NCI-H187 treated with DMSO at 0.1 percent for 48 hours (cell line): ENCODE results near the gene NTN1.
"Not testable (repeated sequence)": the region's sequence is repeated elsewhere in the genome, so short reads cannot be mapped to it uniquely, and the experiment has no call there.

Experiments used
- DNase-seq: peaks from one replicate; lab custom pipeline; 2025; lab: John Stamatoyannopoulos, UW

The NTN1 gene

GRCh38 chr17:9021158-9021991 lies at the start of gene NTN1:
Gene NTN1, plus strand, starts transcription at chr17:9021510. Its CDS starts 864 bp downstream, at chr17:9022374.
- DNase-seq, result no peak

GRCh38 chr17:8975091-8975725 lies 46.1 kb upstream of the NTN1 start:
- no peak for DNase-seq

- no peak for DNase-seq
These were observed 44.7 kb upstream of the NTN1 start for GRCh38 chr17:8976638-8977037.

GRCh38 chr17:8979715-8980114 lies 41.6 kb upstream of the NTN1 start:
- no peak for DNase-seq

- DNase-seq, result no peak
These were observed 39.9 kb upstream of the NTN1 start for GRCh38 chr17:8981443-8981842.

DNA sequence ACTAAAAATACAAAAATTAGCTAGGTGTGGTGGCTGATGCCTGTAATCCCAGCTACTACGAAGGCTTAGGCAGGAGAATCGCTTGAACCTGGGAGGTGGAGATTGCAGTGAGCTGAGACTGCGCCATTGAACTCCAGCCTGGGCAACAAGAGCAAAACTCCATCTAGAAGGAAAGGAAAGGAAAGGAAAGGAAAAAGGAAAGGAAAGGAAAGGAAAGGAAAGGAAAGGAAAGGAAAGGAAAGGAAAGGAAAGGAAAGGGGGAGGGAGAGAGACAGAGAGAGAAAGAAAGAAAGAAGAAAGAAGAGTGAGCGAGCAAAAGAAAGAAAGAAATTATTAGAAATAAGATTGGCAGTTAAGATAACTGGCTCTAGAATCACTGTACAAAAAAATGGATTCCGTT lies 37.1 kb upstream of the NTN1 start:
- not testable (repeated sequence) for DNase-seq

GRCh38 chr17:8985054-8985701 lies 36.1 kb upstream of the NTN1 start:
- no peak for DNase-seq

GRCh38 chr17:8986295-8986694 lies 35.0 kb upstream of the NTN1 start:
- no peak for DNase-seq

DNA sequence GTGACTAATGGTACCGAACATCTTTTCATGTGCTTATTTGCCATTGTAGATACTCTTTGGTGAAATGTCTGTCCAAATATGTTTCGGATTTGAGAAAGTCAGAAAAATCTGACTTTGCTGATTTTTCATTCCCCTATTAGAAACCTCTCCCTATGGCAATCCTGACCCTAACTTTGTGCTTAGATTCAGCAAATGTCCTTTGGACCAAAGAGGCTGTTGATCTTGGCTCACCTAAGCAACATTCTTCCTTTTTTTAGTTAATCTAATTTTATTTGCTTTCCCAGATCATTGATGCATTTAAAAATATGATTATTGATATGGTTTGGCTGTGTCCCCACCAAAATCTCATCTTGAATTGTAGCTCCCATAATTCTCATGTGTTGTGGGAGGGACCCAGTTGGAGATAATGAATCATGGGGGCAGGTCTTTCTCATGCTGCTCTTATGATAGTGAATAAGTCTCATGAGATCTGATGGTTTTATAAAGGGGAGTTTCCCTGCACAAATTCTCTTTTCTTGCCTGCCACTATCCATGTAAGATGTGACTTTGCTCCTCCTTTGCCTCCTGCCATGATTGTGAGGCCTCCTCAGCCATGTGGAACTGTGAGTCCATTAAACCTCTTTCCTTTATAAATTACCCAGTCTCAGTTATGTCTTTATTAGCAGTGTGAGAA lies 32.9 kb upstream of the NTN1 start:
- not testable (repeated sequence) for DNase-seq

DNA sequence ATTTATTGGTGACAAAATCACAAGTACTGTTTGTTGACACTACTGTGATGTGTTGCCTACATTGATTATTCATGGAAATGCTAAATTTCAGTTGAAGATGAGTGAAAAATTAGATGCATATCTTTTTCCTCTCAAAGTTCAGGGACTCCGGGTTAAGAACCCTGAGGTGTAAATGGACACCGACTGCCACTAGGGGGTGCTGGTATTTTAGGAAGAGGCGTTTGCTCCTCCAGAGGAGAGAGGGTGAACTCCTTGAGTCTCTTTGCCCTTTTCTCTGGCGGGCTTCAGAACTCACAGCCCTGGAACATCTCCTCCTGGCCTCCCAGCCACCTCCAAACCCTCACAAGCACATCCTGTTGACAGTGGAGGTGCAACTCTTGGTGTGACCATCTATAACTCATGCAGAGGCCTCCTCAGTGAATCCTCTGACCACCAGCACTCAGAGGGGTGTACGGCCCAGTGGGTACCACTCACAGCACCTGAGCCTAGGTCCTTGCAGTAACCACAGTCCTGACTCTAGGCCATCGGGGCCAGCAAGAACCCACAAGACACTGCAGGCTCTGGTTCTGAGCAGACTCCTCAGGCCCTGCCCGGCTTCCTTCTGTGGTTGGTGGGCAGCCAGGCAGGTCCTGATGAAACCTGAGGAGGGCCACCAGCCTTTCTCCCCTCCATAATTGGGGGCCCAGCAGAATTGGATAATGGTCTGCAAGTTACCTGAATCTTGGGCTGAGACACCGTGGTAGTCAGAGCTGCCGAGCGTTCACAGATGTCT lies 29.6 kb upstream of the NTN1 start:
- DNase-seq, result peak; percentile 3

DNA sequence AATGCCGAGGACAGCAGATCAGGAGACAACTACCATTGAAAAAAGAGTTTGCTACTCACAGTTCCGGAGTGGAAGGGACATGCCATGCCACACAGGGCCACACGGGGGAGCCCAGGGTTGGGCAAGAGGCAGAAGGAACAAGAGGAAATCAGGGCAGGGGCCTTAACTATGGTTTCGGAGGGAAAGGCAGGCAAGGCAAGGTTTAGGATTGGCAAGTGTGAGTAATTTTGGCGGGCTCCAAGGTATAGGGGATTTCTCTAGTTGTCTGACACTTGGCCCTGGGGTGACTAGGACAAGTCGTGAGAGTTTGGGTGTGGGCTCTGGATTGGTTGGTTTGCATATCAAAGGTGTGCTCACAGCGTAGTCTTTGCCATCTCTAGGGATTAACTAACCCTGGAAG lies 27.0 kb upstream of the NTN1 start:
- DNase-seq, result no peak

- no peak for DNase-seq
These were observed 25.6 kb upstream of the NTN1 start for GRCh38 chr17:8995711-8996110.

DNA sequence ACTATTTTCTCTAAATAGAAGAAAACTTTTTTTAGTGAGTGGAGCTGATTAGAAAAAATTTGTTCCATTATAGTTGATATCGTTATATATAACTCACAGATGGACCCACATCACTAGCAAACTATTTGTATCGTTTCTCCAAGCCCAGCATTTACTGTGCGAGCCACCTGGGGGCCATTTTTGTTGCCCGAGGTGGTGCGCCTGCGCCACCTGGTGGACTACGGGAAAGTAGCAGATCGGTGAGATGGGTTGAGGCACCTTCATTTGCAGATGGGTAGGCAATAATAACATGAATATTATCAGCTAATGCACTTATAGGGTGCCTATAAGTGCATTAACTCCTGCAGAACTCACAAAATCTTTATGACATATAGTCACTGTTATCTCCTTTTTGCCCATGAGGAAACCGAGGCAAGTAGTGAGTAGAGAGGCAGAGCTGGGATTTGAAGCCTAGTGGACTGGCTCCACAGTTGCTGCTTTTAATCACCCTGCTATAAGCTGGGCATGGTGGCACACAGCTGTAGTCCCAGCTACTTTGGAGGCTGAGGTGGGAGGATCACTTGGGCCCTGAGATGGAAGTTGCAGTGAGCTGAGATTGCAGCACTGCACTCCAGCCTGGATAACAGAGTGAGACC lies 23.2 kb upstream of the NTN1 start:
- no peak for DNase-seq

GRCh38 chr17:9001559-9001958 lies 19.8 kb upstream of the NTN1 start:
- no peak for DNase-seq

DNA sequence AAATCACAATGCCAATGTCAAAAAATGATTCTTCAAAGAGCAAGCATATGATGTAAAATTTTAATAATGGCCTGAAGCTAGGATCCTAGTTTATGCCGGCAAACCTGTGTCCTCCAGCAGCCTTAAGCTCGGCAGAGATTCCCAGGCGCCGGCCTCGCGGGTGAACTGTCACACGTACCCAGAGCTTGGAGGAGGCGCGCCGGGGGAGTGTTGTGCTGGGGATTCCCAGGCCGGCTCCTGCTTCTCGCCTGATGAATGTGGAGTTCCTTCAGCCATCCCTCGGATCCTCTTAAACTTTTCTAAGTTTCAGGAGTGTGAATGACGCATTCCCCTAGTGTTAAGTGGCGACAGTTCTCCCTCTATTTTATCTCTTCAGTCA lies 19.1 kb upstream of the NTN1 start:
- no peak for DNase-seq

DNA sequence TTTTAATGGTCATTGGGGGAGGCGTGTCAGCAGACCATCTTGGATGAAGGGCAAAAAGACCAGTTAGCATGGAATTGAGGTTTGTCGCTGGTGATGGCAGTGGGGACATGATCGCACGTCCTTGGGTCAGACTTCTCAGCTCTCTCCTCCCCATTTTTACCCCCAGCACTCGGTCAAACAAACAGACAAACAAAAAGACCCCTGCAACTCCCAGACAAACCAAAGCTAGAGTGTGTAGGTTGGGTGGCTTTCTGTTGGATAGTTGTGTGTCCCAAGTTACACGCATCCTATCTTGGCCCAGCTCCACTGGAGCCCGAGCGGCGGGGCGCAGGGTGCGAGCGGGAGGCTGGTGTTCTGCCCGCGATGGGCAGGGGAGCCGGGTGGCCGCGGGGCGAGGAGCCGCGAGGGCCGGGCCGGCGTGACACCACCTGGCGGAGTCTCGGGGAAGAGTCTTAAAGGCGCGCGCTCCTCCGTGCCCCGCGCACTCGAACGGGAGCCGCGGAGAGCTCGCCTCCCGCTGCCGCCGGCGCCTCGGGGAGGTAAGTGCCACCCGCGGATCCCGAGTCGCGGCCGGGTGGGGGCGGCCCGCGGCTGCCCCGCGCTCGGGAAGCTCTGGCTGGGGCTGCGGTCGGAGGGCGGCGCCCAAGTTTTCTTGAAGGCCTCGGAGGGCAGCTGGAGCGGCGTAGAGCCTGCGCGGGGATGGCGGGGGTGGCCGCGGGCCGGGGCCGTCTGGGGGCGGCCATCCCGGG lies 18.5 kb upstream of the NTN1 start:
- no peak for DNase-seq

DNA sequence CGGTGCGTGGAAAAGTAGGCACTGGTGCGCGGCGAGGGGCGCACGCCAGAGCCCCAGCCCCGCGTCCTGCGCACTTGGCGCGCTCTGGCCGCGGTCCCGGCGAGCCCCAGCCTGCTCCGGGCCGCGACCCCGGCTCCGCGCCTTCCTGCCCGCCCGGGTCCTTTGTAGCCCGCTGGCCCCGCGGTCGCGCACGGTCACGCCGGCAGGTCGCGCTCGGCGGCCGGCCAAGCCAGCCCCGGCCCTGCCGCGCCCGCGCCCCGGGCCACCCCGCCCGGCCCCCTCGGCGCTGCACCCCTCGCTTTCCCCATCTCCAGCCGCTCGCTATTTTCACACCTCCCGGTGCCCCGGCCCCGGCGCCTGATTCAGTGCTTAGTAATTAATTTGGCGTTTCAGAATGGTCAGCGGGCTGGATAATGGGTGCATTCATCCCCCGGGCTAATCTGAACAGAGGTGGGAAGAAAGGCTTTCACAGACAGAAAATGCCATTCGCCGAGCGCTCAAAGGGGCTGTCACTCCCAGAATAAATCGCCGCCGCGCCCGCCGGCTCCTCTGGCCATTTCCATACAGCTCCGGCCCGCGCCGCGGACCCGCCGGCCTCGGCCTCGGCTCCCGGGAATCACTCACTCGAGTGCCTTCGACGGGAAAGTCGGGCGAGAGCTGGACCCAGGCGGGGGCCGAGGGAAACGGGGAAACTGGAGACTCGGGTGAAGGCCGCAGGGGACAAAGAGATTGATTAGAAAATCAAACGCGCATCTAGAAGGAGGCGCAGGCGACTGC lies 17.8 kb upstream of the NTN1 start:
- DNase-seq, result no peak

GRCh38 chr17:9004132-9004960 lies 17.0 kb upstream of the NTN1 start:
- DNase-seq, result no peak

DNA sequence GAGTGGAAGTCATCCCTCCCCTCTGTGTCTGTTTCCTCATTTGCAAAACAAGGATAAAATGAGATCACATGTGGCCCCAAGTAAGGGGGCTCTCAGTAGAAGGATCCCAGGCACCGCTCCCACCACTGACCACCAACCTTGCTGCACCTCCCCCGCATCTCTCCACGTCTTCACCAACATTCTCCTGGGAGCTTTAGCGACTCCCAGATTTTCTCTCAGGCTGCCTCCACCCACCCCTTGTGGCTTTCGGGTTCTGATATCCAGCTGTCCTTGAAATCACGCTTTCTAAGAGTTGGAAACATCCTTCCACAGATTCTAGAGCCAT lies 16.4 kb upstream of the NTN1 start:
- no peak for DNase-seq
